Measurements from ENCODE around the gene NKX6-1. TPM values are rescaled to one million over a fixed set of nuclear protein-coding genes. Genes with fewer than 3 reads are reported as not detected.

The NKX6-1 gene
- not detected for polyA plus RNA-seq (2012; ENCODE audit: missing spikeins)

- DNase-seq (ENCODE audit: insufficient read length) (no peak), FAIRE-seq (no peak)
- TF ChIP-seq POLR2AphosphoS5 (IDR thresholded peaks at IDR 0.05; ENCODE audit: low read depth, low read length) (no peak), POLR2A (IDR thresholded peaks at IDR 0.05; ENCODE audit: low read depth, low read length) (no peak), TAF1 (IDR thresholded peaks at IDR 0.05; ENCODE audit: borderline replicate concordance, low read depth, low read length) (no peak)
These were observed at the start of gene NKX6-1 for GRCh38 chr4:84498935-84499623. TSS of gene NKX6-1 (minus strand) at chr4:84499292. CDS start at chr4:84498228, 1,064 bp downstream.

DNA sequence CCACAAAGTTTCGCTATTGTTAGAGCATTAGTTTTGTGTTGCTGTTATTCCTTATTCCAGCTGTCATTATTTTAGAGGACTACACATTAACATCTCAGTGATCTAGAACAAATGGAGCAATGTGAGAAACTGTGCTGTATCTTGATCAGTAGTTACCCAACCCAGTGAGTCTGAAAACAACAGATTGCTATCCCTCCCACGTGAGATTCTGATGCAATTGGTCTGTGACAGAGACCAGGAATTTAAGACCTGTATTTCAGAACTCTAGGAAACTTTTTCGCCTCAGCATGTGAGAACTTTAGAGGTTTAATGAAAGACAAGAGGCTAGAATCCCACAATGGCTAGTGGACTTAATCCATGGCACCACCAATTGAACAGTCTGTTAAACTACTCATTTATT lies 48.1 kb upstream of the NKX6-1 start:
- DNase-seq (ENCODE audit: insufficient read length), result no peak
- TF ChIP-seq TAF1 (IDR thresholded peaks at IDR 0.05; ENCODE audit: borderline replicate concordance, low read depth, low read length) (no peak), POLR2A (IDR thresholded peaks at IDR 0.05; ENCODE audit: low read depth, low read length) (no peak), POLR2AphosphoS5 (IDR thresholded peaks at IDR 0.05; ENCODE audit: low read depth, low read length) (no peak)
- FAIRE-seq, result no peak

DNA sequence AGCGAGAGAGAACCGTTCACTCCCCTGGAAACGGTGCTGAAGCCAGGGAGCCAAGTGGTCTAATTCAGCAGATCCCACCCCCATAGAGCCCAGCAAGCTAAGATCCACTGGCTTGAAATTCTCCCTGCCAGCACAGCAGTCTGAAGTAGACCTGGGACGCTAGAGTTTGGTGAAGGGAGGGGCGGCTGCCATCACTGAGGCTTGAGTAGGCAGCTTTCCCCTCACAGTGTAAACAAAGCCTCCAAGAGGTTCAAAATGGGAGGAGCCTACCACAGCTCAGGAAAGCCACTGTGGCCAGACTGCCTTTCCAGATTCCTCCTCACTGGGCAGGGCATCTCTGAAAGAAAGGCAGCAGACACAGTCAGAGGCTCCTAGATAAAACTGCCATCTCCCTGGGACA lies 46.0 kb upstream of the NKX6-1 start:
- no peak for DNase-seq (ENCODE audit: insufficient read length)
- FAIRE-seq, result no peak
- TF ChIP-seq POLR2AphosphoS5 (IDR thresholded peaks at IDR 0.05; ENCODE audit: low read depth, low read length), result no peak
- TF ChIP-seq TAF1 (IDR thresholded peaks at IDR 0.05; ENCODE audit: borderline replicate concordance, low read depth, low read length), result no peak
- no peak for TF ChIP-seq POLR2A (IDR thresholded peaks at IDR 0.05; ENCODE audit: low read depth, low read length)

DNA sequence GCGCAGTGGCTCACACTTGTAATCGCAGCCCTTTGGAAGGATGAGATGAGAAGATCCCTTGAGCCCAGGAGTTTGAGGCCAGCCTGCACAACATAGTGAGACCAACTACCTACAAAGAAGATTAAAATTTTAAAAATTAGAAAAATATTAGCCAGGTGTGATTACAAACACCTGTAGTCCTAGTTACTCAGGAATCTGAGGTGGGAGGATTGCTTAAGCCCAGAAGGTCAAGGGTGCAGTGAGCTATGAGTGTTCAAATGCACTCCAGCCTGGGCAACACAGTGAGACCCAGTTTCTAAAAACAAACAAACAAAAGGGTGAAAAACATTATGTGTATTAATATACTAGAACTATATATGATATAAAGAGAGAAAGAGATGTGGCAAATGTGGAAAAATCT lies 36.8 kb upstream of the NKX6-1 start:
- FAIRE-seq (no peak), DNase-seq (ENCODE audit: insufficient read length) (no peak)
- TF ChIP-seq POLR2AphosphoS5 (IDR thresholded peaks at IDR 0.05; ENCODE audit: low read depth, low read length), result no peak
- no peak for TF ChIP-seq TAF1 (IDR thresholded peaks at IDR 0.05; ENCODE audit: borderline replicate concordance, low read depth, low read length)
- TF ChIP-seq POLR2A (IDR thresholded peaks at IDR 0.05; ENCODE audit: low read depth, low read length), result no peak

GRCh38 chr4:84531689-84532088 lies 32.6 kb upstream of the NKX6-1 start:
- no peak for TF ChIP-seq TAF1 (IDR thresholded peaks at IDR 0.05; ENCODE audit: borderline replicate concordance, low read depth, low read length)
- no peak for TF ChIP-seq POLR2AphosphoS5 (IDR thresholded peaks at IDR 0.05; ENCODE audit: low read depth, low read length)
- TF ChIP-seq POLR2A (IDR thresholded peaks at IDR 0.05; ENCODE audit: low read depth, low read length), result no peak
- DNase-seq (ENCODE audit: insufficient read length) (no peak), FAIRE-seq (no peak)

GRCh38 chr4:84530871-84531270 lies 31.8 kb upstream of the NKX6-1 start:
- no peak for TF ChIP-seq POLR2AphosphoS5 (IDR thresholded peaks at IDR 0.05; ENCODE audit: low read depth, low read length)
- TF ChIP-seq TAF1 (IDR thresholded peaks at IDR 0.05; ENCODE audit: borderline replicate concordance, low read depth, low read length), result no peak
- TF ChIP-seq POLR2A (IDR thresholded peaks at IDR 0.05; ENCODE audit: low read depth, low read length), result no peak
- DNase-seq (ENCODE audit: insufficient read length), result no peak
- FAIRE-seq, result no peak

DNA sequence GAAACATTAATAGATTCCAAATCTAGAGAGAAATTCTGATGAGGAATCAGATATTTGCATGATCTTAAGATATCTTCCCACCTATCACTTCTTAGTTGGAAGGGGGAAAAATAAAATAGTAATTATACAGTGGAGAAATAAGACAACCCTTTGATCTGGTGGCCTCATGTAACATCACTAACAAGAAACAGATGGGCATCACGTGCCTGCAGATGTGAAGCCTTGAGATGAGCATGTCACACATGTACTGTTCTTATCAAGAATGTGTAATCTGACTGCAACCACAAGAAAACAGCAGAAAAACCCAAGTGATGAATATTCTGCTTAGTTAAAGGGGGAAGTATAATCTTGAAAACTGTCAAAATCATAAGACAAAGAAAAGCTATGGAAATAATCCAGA lies 31.4 kb upstream of the NKX6-1 start:
- FAIRE-seq, result no peak
- DNase-seq (ENCODE audit: insufficient read length), result no peak
- TF ChIP-seq TAF1 (IDR thresholded peaks at IDR 0.05; ENCODE audit: borderline replicate concordance, low read depth, low read length) (no peak), POLR2A (IDR thresholded peaks at IDR 0.05; ENCODE audit: low read depth, low read length) (no peak), POLR2AphosphoS5 (IDR thresholded peaks at IDR 0.05; ENCODE audit: low read depth, low read length) (no peak)

- DNase-seq (ENCODE audit: insufficient read length) (no peak), FAIRE-seq (no peak)
- TF ChIP-seq POLR2AphosphoS5 (IDR thresholded peaks at IDR 0.05; ENCODE audit: low read depth, low read length), result no peak
- TF ChIP-seq TAF1 (IDR thresholded peaks at IDR 0.05; ENCODE audit: borderline replicate concordance, low read depth, low read length), result no peak
- TF ChIP-seq POLR2A (IDR thresholded peaks at IDR 0.05; ENCODE audit: low read depth, low read length), result no peak
These were observed 30.2 kb upstream of the NKX6-1 start for GRCh38 chr4:84529169-84529751.

DNA sequence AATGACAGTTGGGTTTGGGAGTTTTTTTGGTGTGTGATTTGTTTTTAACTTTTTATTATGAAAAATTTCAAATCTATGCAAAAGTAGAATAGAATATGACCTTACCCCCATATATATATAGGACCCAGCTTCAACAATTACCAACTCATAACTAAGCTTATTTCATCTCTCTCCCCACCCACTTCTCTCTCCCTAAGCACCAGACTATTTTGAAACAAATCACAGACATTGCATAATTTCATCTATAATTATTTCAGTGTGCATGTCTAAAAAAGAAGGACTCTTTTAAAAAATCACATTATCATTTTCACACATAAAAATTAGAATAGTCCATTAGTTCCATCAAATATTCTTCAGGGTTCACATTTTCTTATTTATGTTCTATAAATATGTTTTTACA lies 28.3 kb upstream of the NKX6-1 start:
- TF ChIP-seq POLR2A (IDR thresholded peaks at IDR 0.05; ENCODE audit: low read depth, low read length) (no peak), POLR2AphosphoS5 (IDR thresholded peaks at IDR 0.05; ENCODE audit: low read depth, low read length) (no peak), TAF1 (IDR thresholded peaks at IDR 0.05; ENCODE audit: borderline replicate concordance, low read depth, low read length) (no peak)
- DNase-seq (ENCODE audit: insufficient read length), result no peak
- no peak for FAIRE-seq

DNA sequence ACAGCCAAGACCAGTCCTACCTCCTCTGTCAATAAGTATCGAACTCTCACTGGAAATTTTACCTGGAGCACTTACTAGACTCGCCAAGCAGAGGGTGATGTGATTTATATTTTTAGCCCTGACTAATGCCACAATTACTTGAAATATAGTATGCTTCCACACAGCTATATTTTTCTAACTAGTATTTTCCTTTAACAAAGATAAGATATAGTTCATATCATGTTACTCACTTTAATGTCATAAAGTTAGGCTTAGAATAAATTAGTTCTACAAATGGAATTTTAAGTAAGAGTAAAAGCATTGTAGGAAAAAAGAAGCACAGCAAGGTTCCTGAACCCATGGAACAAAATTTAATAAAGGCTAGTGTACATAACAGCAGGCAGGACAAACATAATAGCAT lies 16.0 kb upstream of the NKX6-1 start:
- no peak for TF ChIP-seq POLR2A (IDR thresholded peaks at IDR 0.05; ENCODE audit: low read depth, low read length)
- TF ChIP-seq POLR2AphosphoS5 (IDR thresholded peaks at IDR 0.05; ENCODE audit: low read depth, low read length), result no peak
- TF ChIP-seq TAF1 (IDR thresholded peaks at IDR 0.05; ENCODE audit: borderline replicate concordance, low read depth, low read length), result no peak
- FAIRE-seq, result no peak
- no peak for DNase-seq (ENCODE audit: insufficient read length)

DNA sequence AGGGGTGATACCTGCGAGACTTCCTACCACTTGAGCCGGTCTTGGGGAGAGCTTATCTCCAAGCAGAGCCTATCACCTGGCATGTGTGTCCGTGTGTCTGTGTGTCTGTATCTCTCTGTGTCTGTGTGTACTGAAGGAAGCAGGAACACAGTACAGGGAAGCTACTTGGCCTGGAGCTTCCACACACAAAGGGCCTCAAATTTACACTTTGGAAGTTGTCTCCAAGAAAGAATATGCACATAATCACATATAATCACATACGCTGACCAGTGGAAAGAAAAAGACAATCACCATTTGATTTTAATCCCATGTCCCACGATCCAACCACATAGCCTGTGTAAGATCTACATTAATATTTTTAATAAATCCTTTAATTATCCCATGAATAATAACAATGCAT lies 13.2 kb upstream of the NKX6-1 start:
- no peak for FAIRE-seq
- TF ChIP-seq TAF1 (IDR thresholded peaks at IDR 0.05; ENCODE audit: borderline replicate concordance, low read depth, low read length) (no peak), POLR2AphosphoS5 (IDR thresholded peaks at IDR 0.05; ENCODE audit: low read depth, low read length) (no peak), POLR2A (IDR thresholded peaks at IDR 0.05; ENCODE audit: low read depth, low read length) (no peak)
- no peak for DNase-seq (ENCODE audit: insufficient read length)

DNA sequence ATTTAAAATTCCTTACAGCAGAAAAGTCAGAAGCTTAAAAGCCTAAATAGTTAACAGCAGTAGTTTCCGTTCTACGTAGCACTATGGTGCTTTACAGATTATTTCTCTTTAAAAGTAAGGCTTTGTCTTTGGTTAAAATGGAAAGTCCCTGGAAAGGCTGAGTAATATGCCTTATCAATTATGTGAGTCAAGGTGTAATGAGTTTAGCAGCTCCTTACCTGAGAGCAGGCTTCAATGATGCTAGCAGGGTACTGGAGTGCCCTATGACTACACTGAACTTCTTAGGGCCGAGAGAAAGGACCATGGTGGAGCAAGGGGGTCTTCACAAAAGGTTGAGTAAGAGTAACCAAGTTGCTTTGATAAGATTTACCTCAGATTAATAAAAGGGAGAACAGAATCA lies 12.6 kb upstream of the NKX6-1 start:
- DNase-seq (ENCODE audit: insufficient read length), result no peak
- TF ChIP-seq POLR2AphosphoS5 (IDR thresholded peaks at IDR 0.05; ENCODE audit: low read depth, low read length) (no peak), POLR2A (IDR thresholded peaks at IDR 0.05; ENCODE audit: low read depth, low read length) (no peak), TAF1 (IDR thresholded peaks at IDR 0.05; ENCODE audit: borderline replicate concordance, low read depth, low read length) (no peak)
- no peak for FAIRE-seq

Measured in GM12892 (cell line).